ENCODE results near the gene SH2D1A. TPM values are rescaled to one million over a fixed set of nuclear protein-coding genes. Genes with fewer than 3 reads are reported as not detected.

The SH2D1A gene
- total and polyA plus RNA-seq, 10 of the 15 experiments (the other 5 are each of a cell fraction or from before 2014, with no cell fraction given): 0.33 to 8.8 (median 0.54) TPM; not detected in 1

GRCh38 chrX:124332481-124333424 is 13.6 kb upstream of the SH2D1A start, which contains the start of gene TEX13D:
TEX13D (plus strand) TSS chrX:124332660; CDS start chrX:124332918, 258 bp downstream.
- no peak for DNase-seq (ENCODE audit: low read depth, low spot score)
- Histone ChIP-seq H2AFZ (ENCODE audit: control insufficient read depth, low read depth, low read length) (no peak within 1 kb of the TSS), H4K20me1 (ENCODE audit: control insufficient read depth, insufficient read depth) (no peaks in the 10 kb centered on the region), H3K27ac (ENCODE audit: control insufficient read depth, insufficient read depth) (no peak within 1 kb of the TSS), H3K79me2 (ENCODE audit: control insufficient read depth, insufficient read depth, low read length) (no peaks in the 10 kb centered on the region), H3K36me3 (ENCODE audit: control insufficient read depth in 2 of 2, insufficient read depth in 2 of 2, low read length in 1 of 2) (no peaks in the 10 kb centered on the region), H3K9me3 (replicated peaks; ENCODE audit: control insufficient read depth, insufficient read depth, low read length) (no peaks in the 10 kb centered on the region), H3K27me3 (replicated peaks in 1 of 2; ENCODE audit: control insufficient read depth in 2 of 2, insufficient read depth in 2 of 2, low read length in 1 of 2) (no peaks in the 10 kb centered on the region), H3K4me1 (ENCODE audit: control insufficient read depth, insufficient read depth, low read length) (no peaks in the 10 kb centered on the region), H3K4me2 (ENCODE audit: control insufficient read depth, insufficient read depth) (no peak within 1 kb of the TSS), H3K4me3 (no peak within 1 kb of the TSS), H3K9ac (ENCODE audit: control insufficient read depth, insufficient read depth, low read length) (no peak within 1 kb of the TSS)
- no peak for FAIRE-seq
- POLR2A ChIA-PET: no interaction called here
- in situ Hi-C loops (cut with MboI) (no loop called here), intact Hi-C loops (cut with micrococcal nuclease; ENCODE audit: unreplicated experiment) (no loop called here)
- RAD21 ChIA-PET (ENCODE audit: unreplicated experiment): no interaction called here
- TF ChIP-seq ZNF24 (IDR thresholded peaks at IDR 0.05) (no peak), JUNB (IDR thresholded peaks at IDR 0.05) (no peak), IRF3 (IDR thresholded peaks at IDR 0.05) (no peak), HDGF (IDR thresholded peaks at IDR 0.05) (no peak), TCF7 (IDR thresholded peaks at IDR 0.05; ENCODE audit: borderline replicate concordance) (no peak), ATF3 (IDR thresholded peaks at IDR 0.05; ENCODE audit: borderline replicate concordance, extremely low read depth, low read depth, low read length) (no peak), RBBP5 (conservative IDR thresholded peaks at IDR 0.05) (no peak), BACH1 (IDR thresholded peaks at IDR 0.05; ENCODE audit: borderline replicate concordance) (no peak), NRF1 (conservative IDR thresholded peaks at IDR 0.05; ENCODE audit: low read depth, low read length) (no peak), ZSCAN29 (IDR thresholded peaks at IDR 0.05) (no peak)
- SMC1A ChIA-PET (ENCODE audit: uncharacterized antibody, unreplicated experiment): no interaction called here
- CTCF ChIA-PET: no interaction called here
- BruUV-seq (replicated peaks): no TSS peak
- 79% methylated on average over 49 of the region's 57 CpGs for WGBS (ENCODE audit: insufficient coverage, insufficient replicate concordance, low lambda C conversion rate, missing lambda C conversion rate)
- ATAC-seq: no peak
